OCI-LY7 (cell line): ENCODE results near the gene WWOX.

Experiments
- EZH2phosphoT487 ChIP-seq: fragments of 200-600 bp; sonication (generic); IDR thresholded peaks from 2 replicates; pipeline ENCODE4 v1.6.1; 2018; ENCODE audit warnings: low read depth, borderline replicate concordance, mild to moderate bottlenecking, mixed run types, antibody characterized with exemption, low read length, moderate library complexity, mixed read lengths
- TF ChIP-seq, protein P1 (sequence below): fragments of 200-600 bp; sonication (generic); conservative IDR thresholded peaks from 2 replicates; pipeline ENCODE4 v1.5.1; 2014; ENCODE audit warnings: mild to moderate bottlenecking, antibody characterized with exemption, low read length, moderate library complexity, mixed read lengths

GRCh38 chr16:78689028-78689427, 589.6 kb downstream of the WWOX start:
- TF ChIP-seq, protein P1, sequence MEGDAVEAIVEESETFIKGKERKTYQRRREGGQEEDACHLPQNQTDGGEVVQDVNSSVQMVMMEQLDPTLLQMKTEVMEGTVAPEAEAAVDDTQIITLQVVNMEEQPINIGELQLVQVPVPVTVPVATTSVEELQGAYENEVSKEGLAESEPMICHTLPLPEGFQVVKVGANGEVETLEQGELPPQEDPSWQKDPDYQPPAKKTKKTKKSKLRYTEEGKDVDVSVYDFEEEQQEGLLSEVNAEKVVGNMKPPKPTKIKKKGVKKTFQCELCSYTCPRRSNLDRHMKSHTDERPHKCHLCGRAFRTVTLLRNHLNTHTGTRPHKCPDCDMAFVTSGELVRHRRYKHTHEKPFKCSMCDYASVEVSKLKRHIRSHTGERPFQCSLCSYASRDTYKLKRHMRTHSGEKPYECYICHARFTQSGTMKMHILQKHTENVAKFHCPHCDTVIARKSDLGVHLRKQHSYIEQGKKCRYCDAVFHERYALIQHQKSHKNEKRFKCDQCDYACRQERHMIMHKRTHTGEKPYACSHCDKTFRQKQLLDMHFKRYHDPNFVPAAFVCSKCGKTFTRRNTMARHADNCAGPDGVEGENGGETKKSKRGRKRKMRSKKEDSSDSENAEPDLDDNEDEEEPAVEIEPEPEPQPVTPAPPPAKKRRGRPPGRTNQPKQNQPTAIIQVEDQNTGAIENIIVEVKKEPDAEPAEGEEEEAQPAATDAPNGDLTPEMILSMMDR: no peak
- TF ChIP-seq EZH2phosphoT487: no peak
